GM19238 (cell line): ENCODE measurements around the gene RHOD.
A peak's percentile ranks its signal among the peaks of the same experiment; 100 is the strongest.

Source experiments
- DNase-seq: peaks from one replicate; pipeline ENCODE4 v3.0.0; 2011; ENCODE audit warnings: low spot score; ENCODE audit not compliant: insufficient read length

The RHOD gene

DNA sequence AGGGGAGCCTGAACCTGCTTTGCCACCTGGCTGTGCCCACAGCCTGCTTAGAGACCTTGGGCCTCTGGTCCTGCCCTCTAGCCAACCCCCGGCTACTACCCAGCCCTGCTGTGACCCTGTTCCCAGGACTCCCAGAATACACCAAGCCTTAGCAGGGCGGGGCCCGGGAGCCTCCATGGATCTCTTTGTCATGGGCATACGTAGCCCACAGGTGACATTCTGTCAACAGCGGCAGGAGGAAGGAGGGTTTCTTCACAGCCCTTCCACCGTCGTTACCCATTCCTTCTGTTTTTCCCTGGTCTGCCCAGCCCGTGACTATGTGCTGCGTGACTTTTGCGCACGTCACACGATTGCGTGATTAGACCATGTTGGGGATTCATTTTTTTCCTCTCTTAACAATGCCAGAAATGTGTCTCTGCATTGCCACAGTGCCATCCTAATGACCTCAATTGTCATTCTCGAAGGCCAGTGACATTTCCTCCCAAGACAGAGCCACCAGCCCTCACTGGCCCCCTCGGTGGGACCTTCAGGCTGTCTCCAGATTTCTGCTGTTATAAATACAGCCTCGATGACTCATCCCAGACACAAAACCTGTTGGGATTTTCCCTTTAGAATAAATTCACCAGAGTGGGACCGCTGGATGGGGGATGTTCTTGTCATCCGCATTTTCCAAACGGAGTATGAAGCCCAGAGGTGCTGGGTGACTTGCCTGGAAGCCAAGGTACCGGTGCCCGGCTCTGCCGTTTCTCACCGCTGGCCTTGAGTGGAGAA, 24.7 kb upstream of the RHOD start:
- DNase-seq: no peak

DNA sequence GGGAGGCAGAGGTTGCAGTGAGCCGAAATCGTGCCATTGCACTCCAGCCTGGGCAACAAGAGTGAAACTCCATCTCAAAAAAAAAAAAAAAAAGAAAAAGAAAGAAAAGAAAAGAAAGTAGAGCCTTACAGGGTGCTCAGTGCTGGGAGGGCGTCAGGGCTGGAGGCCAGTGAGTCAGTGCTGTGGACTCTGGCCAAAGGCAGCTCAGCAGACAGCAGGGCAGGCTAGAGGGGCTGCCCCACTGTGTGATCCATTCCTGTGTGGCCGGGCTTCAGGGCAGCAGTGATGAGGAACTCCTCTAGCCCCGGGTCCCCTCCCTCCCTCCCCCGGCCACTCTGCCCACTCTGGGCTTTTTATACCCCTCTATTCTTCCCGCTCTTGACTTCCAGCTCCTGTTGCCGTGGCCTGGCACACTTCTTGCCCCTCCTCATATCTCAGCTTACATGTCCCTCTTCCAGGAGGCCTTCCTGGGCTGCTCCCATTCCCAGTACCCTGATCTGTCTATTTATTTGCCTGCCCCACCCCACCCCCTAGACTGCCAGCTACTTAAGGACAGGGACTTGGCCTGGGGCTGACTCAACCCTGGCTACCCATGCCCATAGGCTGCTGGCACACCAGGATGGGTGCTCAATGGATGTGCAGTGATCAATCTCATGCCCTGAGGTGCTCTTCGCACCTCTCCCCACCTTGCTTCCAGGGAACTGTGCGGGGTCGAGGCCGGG, 23.7 kb upstream of the RHOD start:
- DNase-seq: no peak

DNA sequence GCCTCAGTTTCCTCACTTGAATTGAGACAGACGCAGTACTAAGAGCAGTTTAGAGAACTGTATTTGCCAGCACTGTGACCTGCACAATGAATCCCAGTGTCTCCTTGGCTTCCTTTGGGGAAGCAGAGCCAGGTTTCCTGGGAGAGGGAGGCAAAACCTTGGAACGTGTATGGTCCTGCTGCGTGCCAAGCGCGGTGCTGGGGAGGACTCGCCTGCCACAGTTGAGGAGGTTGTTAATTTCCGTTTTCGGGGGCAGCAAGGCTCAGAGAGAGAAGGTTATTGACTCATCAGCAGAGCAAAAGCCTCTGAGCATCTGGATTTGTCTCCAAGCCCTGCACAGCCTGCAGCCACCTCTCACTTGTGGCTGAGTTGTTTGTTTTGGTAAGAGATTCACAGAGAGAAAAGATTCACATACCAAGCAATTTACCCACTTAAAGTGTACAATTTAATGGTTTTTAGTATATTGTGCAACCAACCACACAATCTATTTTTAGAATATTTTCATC, 22.9 kb upstream of the RHOD start:
- no peak for DNase-seq

DNA sequence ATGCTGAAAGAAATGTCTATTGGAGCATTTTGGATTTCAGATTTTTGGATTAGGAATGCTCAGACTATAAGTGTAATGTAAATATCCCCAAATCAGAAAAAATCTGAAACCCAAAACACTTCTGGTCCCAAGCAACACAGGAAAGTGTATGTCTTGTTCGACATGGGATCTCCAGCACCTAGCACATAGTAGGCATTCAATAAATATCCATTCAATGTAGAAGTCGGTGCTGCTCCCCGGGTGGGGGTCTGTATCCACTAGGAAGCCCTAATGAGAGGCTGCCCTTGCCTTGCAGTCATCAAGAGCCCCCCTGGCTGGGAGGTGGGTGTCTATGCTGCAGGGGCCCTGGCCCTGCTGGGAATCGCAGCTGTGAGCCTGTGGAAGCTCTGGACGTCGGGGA, 22.3 kb upstream of the RHOD start:
- no peak for DNase-seq

DNA sequence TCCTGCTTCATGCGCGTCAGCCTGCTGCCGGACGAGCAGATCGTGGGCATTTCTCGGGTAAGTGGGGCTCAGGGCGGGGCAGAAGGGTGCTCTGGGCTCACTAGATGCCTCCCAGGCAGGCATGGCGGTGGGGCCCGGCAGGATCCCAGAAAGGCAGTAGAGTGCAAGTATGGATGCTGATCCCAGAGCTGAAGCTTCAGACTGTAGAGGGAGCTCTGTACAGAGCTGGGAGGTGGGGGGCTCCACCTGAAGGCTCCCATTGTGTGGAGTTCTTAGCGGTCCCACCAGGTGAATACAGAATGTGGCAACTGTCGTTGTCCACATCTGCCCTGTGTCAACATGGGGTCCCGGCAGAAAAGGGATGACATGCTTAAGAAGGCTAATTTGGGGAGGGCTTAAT, 16.5 kb upstream of the RHOD start:
- DNase-seq: no peak

DNA sequence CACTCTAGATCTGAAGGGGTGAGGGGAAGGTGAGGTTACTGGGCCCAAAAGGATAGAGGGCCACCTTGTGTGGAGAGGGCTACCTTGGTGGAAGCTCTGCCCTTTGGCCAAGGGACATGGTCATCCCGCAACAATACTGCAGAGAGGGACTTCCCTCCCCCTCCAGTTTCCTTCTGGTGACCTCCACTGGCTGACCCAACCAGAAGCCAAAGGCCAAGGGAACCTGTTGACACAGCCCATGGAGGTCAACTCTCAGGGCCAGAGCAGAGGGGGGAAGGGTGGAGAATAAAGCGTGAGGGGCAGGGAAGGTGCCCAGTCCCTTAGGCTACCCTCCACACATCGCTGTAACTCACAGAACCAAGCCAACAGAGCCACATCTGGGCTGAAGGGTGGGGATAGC, 15.0 kb upstream of the RHOD start:
- DNase-seq: no peak

DNA sequence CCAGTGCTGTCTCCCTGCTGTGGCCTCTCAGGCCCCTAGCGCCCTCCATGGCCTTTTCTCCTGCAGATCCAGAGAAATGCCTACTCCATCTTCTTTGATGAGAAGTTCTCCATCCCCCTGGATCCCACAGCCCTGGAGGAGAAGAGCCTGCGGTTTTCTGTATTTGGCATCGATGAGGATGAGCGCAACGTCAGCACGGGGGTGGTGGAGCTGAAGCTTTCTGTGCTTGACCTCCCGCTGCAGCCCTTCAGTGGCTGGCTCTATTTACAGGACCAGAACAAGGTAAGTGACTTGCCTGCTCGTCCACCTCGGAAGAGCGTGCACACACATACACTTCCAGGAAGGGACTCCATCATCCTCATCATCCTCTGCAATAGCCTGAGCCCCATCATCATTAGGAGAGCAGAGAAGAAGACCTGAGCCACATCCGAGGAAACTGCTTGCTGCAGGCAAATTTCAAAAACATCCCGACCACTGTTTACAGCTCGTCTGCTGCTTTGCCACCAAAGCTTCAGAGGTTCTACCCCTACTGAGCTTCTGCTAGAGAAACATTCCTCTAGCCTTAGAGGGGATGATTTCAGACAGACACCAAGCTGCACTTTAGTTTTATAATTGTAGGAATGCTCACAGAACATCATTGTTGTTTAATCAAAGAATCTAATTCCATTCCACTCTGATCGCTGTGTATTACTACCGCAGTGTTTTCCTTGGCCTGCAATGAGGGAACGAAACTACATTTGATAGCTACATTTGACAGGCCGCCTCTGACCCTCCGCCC, 12.9 kb upstream of the RHOD start:
- no peak for DNase-seq

DNA sequence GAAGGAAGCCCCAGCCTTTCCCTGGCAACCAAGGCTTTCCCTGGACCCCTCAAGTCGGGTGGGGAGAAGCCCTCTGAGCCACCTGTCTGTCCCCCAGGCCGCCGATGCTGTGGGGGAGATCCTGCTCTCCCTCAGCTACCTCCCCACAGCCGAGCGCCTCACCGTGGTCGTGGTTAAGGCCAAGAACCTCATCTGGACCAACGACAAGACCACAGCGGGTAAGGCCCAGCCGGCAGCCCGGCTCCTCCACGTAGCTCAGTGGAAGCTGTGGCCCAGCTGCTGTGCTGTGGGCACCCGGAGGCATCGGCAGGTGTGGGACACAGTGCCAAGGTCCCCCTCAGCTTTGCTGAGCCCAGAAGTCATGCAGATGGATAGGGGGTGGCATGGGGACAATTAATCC, 12.2 kb upstream of the RHOD start:
- no peak for DNase-seq

DNA sequence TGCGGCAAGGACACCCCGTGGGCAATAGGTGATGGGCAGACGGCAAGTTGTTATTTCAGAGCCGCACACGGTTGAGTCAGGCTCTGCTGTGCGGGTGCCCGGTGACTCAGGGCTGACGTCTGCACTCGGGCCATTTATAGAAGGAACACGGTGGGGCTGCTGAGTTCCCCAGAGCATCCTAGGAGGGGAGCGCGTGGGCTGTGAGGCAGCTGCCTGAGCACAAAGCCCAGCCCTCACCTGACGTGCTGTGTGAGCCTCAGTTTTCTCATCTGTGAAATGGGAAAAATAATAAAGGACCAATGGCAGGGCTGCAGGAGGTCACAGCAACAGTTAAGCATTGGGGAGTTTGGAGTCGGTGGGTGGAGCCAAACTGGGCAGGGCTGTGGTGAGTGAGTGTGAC, 11.3 kb upstream of the RHOD start:
- no peak for DNase-seq

DNA sequence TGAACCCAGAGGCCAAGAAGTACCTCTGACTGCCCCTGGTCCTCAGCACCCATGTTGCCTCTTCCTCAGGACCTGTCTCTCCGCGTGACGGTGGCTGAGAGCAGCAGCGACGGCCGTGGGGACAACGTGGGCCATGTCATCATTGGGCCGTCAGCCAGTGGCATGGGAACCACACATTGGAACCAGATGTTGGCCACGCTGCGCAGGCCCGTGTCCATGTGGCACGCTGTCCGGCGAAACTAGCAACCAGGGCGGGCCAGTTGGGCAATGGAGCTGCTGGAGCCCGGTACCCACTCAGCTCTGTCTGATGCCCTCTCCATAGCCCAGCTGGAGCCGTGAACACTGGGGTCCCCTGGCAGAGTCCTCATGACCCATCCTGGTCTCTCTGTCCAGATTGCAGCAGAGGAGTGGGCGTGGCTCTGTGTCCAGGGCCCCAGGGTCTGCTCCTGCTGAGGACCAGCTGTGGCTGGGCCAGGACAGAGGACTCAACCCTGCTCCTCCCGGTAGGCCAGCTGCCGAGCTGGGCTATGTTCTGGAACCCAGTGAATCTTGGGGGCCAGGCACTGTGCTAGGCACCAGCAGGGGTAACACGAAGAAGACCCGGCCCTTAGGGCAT, 8.0 kb upstream of the RHOD start:
- DNase-seq: no peak

DNA sequence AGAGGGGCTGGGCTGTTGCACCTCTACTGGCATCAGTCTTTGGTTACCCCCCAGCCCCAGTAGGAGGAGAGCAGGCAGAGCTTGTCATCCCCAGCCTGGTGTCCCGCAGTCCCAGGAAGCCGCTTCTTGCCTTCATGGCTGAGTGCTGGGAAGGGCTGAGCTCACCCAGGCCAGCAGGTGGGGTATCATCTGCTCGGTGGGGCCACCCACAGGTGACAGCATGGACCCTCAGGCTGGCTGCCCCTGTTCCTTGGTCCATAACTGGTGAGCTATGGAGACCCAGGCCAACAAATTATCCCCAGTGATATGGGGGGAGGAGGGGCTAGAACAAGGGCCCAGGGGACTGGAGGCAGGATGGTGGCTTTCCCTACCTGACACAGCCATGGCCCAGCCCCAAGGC, 6.5 kb upstream of the RHOD start:
- DNase-seq: no peak

DNA sequence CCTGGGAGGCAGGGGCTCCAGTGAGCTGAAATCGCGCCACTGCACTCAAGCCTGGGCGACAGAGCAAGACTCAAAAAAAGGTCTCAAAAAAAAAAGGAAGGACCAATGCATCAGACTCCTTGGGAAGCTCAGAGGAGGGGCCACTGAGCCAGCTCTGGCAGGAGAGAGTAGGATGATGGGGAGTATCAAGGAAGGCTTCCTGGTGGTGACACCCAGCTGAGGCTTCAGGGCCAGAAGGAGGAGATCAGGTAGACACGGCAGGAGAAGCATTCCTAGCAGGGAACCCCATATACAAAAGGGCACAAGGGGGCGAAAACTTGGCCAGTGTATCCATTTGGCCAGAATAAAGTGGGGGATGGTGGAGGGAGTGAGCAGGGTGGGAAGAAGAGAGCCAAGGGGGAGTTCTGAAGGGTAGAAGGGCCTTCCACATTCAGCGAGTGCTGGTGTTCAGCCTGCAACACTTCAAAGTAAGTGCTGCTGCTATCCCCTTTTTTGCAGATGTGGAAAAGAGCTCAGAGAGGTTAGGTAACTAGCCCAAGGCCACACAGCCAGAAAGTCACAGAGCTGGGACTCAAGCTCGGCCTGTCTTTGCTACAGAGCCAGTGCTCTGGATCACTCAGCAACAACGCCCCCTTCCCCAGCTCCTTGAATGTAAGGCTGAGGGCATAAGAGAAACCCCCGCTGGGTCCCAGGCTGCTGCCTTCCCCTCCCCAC, 5.3 kb upstream of the RHOD start:
- no peak for DNase-seq

DNA sequence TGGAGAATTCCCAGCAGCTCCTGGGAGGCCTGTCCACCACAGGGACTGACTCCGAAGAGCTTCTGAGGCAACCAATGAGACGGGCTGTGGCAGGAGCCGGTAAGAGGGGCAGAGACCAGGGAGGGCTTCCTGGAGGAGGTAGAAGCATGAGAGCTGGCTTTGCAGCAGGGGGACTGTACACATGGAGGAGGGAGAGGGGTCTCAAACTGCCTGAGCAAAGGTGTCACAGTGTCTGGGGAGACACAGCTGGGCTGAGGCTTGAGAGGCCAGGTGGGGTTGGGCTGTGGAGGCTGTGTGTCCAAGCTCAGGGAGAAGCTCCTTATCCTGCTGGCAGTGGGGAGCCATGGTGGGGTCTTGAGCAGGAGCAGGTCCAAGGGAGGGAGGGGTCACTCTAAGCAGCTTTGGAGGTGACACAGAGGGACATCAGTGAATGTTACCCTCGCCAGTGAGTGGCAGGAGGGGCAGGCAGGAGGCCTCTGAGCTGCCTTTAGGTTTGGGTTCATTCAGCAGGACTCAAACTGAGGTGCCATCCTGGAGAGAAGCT, 4.6 kb upstream of the RHOD start:
- no peak for DNase-seq

DNA sequence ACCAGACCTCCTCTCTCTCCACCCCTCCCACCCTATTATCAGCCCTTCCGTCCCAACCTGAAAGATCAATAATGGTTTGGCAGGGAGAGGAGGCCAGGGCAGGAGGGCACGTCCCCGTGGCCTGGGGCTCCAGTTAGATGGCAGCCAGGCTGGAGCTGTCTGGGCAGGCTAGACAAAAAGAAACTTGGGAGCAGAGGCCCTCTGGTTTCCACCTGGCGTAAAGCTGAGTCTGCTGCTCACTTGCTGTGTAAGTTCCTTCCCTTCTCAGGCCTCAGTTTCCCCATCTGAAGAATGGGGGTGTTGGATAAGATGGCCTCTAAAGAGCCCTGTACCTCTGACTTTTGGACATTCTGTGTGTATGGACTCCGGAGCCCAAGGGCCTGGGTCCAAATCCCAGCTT, 3.8 kb upstream of the RHOD start:
- DNase-seq: no peak

DNA sequence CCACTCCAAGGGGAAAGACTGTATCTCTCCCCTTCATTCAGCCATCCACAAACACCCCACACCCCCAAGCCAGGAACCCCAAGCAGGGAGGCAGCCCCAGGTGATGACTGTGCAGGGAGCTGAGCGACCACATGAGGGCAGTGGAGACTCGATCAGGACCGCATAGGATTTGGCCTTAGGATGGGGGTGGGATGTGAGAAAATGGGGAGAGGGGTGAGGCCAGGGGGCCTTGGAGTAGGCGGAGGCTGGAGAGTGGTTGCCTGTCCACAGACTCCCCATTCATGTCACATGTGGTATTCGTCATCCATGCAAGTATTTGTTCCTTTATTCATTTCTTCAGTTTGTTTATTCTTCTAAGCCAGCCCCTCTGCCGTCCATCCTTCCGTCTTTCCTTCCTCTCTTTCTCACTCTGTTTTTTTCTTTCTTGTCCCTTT, 2.7 kb upstream of the RHOD start:
- DNase-seq: peak; percentile 78

DNA sequence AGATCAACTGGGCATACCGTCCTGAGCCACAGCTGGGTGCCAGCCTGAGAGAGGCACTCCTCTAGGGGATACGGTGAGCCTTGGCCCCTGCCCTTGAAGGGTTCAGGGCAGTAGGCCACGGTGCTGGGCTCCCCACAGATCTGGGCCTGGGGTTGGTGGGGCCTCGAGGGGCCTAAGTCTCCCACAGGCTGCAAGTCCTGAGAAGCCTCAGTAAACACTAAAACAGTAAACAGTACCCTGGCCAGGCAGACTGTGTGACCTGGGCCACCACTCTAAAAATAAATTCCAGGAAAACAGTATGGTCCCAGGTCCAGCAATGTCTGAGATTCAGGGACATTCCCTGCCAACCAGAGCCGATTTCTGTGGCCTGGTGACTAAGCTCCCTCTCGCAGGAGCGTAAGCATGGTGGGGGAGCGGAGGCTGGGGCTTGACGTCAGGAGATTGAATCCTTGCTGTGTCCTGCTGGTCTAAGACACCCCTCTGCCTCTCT, 2.3 kb upstream of the RHOD start:
- no peak for DNase-seq

DNA sequence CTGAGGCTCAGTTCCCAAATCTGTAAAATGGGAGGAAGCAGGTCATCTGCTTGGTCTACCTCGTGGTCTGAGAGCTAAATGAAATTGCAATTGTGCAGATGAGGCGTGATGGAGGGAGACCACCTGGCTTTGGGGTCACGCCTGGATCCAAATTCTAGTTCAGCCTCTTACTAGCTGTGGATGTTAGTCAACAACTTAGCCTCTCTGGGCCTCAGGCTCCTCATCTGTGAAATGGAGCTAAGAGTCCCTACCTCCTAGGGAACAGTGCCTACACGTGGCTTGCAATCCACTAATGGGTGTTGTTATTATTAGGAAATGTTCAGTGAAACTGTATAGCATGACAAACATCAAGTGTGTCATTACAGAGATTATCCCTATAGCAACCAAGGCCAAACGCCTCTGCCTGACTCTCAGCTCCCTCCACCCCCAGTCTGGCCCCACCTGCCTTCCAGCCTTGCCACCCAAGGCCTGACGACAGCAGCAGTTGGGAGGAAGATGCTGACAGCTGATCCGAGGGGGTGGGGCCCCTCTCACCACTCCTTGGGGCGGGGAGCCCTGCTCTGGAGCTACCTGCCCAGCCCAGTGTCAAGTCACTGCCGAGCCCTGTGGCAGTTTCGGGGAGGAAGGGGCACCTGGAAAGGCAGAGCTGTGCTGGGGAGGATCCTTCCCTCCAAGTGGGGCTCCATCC, 1.7 kb upstream of the RHOD start:
- DNase-seq: no peak

DNA sequence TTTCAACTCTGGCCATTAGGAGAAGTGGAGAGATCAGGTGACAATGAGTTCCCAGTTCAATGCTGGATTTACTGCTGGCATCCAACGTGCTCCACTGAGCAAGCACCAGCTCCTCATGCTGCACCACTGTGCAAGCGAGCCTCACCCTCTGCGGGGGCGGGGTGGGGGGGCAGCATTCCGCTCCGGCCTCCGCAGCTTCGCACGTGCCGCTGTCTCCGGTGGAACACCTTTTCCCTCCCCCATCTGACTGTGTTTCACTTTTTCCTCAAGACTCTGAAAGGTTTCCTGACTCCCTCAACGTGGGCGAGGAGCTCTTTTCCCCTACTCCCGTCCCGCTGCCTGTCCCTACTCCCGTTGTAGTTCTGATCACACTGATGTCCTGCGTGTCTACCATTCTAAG, 835 bp upstream of the RHOD start:
- DNase-seq: no peak

DNA sequence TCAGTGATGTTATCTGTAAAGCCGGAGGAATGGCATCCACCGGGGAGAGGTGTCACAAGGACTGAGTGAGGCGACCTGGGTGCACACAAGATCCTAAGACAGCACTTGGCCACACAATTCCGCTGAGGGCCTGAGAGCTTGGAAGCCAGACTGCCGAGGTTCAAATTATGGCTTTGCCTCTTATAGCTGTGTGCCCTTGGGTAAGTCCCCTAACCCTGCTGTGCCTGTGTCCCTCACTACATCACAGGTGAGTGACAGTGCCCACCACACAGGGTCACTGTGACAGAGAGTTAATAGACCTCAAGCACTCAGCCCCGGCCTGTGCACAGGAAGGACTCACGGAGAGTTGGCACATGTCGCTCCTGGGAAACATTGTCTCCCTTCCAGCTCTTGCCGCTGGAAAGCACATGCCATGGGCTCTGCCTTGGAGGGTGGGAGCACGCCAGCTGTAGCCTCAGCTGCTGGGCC, 592 bp downstream of the RHOD start:
- DNase-seq: no peak

DNA sequence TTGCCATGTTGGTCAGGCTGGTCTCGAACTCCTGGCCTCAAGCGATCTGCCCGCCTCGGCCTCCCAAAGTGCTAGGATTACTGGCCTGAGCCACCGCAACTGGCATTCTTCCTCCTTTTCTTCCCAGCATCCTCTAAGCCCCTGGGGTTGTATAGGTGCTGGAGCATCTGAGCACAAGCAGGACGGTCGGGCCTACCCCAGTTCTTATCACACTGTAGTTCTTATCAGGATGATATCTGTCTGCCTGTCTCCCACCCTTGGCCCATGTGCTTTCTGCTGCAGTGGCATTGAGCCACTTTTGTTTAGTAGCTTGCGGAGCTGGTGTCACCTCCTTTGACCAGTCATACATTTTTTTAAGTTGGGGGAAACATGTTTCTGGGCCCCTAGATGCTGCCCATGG, 1.9 kb downstream of the RHOD start:
- no peak for DNase-seq
